ENCODE measurements around the gene WASL.

- TF ChIP-seq CTCF (IDR thresholded peaks at IDR 0.05), result no peak
- TF ChIP-seq POLR2A (IDR thresholded peaks at IDR 0.05), result no peak
These were observed 73.7 kb downstream of the WASL start for GRCh38 chr7:123675181-123675473.

All from testis (tissue), 2 donors.